WTC11 (cell line): ENCODE results near the gene CCNJL. TPM values are rescaled to one million over a fixed set of nuclear protein-coding genes. Genes with fewer than 3 reads are reported as not detected.

Experiments
- ATAC-seq: fragments of 200-7000 bp; cut with Tn5 transposase; 2 replicates; pipeline ENCODE4 v1.10.0; 2021; ENCODE audit warnings: mild to moderate bottlenecking, moderate library complexity
- CTCF ChIA-PET: fragments of 300-600 bp; sonication (Branson Sonifier 250); formaldehyde crosslinking; loops from one replicate; lab custom pipeline; 2021; ENCODE audit warnings: antibody characterized with exemption; lab: Charles Lee
- POLR2A ChIA-PET: fragments of 350-600 bp; sonication (Branson Sonifier 250); formaldehyde crosslinking; loops from one replicate; lab custom pipeline; 2021; ENCODE audit warnings: antibody characterized with exemption; lab: Charles Lee
- DNase-seq: peaks from one replicate; pipeline ENCODE4 v3.0.0; 2021; ENCODE audit warnings: low spot score
- H3K27ac Mint-ChIP-seq: 2 replicates; pipeline ENCODE4 v1.8.0; 2021; ENCODE audit warnings: mixed read lengths
- H3K27me3 Mint-ChIP-seq: 2 replicates; pipeline ENCODE4 v1.8.0; 2021; ENCODE audit warnings: low read depth, mild to moderate bottlenecking, moderate library complexity, mixed read lengths
- H3K36me3 Mint-ChIP-seq: 2 replicates; pipeline ENCODE4 v1.8.0; 2021; ENCODE audit warnings: mixed read lengths
- H3K4me1 Mint-ChIP-seq: 2 replicates; pipeline ENCODE4 v1.8.0; 2022; ENCODE audit warnings: mixed read lengths
- H3K4me3 Mint-ChIP-seq: 2 replicates; pipeline ENCODE4 v1.8.0; 2021; ENCODE audit warnings: mild to moderate bottlenecking, moderate library complexity, mixed read lengths
- H3K9me3 Mint-ChIP-seq: 2 replicates; pipeline ENCODE4 v1.8.0; 2021; ENCODE audit warnings: mixed read lengths
- CREB1 ChIP-seq: sonication (generic); formaldehyde crosslinking; IDR thresholded peaks from 2 replicates; pipeline ENCODE4 v1.8.0; 2023; ENCODE audit warnings: mild to moderate bottlenecking, missing genetic modification reagents
- CREM ChIP-seq: sonication (generic); formaldehyde crosslinking; IDR thresholded peaks from 2 replicates; pipeline ENCODE4 v1.8.1; 2022; ENCODE audit warnings: mild to moderate bottlenecking, missing genetic modification reagents, moderate library complexity
- ESRRA ChIP-seq: sonication (generic); formaldehyde crosslinking; IDR thresholded peaks from 2 replicates; pipeline ENCODE4 v1.8.1; 2022; ENCODE audit warnings: mild to moderate bottlenecking, missing genetic modification reagents, borderline replicate concordance
- ETV6 ChIP-seq: sonication (generic); formaldehyde crosslinking; IDR thresholded peaks from 2 replicates; pipeline ENCODE4 v1.8.1; 2022; ENCODE audit warnings: mild to moderate bottlenecking, missing genetic modification reagents
- FOXK1 ChIP-seq: sonication (generic); formaldehyde crosslinking; IDR thresholded peaks from 2 replicates; pipeline ENCODE4 v1.8.0; 2022; ENCODE audit warnings: mild to moderate bottlenecking, moderate library complexity, missing genetic modification reagents
- FOXP1 ChIP-seq: sonication (generic); formaldehyde crosslinking; IDR thresholded peaks from 2 replicates; pipeline ENCODE4 v1.8.0; 2022; ENCODE audit warnings: missing genetic modification reagents, mild to moderate bottlenecking, moderate library complexity, borderline replicate concordance
- GABPB1 ChIP-seq: sonication (generic); formaldehyde crosslinking; IDR thresholded peaks from 2 replicates; pipeline ENCODE4 v1.8.1; 2023; ENCODE audit warnings: mild to moderate bottlenecking, missing genetic modification reagents
- GTF2I ChIP-seq: fragments of 250-450 bp; sonication (Bioruptor Pico); conservative IDR thresholded peaks from 2 replicates; pipeline ENCODE4 v1.4.0; 2021; ENCODE audit warnings: mild to moderate bottlenecking
- IRF2 ChIP-seq: sonication (generic); formaldehyde crosslinking; IDR thresholded peaks from 2 replicates; pipeline ENCODE4 v1.8.0; 2022; ENCODE audit warnings: low read depth, missing genetic modification reagents, borderline replicate concordance
- JUN ChIP-seq: sonication (generic); formaldehyde crosslinking; IDR thresholded peaks from 2 replicates; pipeline ENCODE4 v1.8.0; 2023; ENCODE audit warnings: mild to moderate bottlenecking, missing genetic modification reagents
- MAX ChIP-seq: sonication (generic); formaldehyde crosslinking; IDR thresholded peaks from 2 replicates; pipeline ENCODE4 v1.8.0; 2022; ENCODE audit warnings: mild to moderate bottlenecking, missing genetic modification reagents
- NFE2L1 ChIP-seq: sonication (generic); formaldehyde crosslinking; IDR thresholded peaks from 2 replicates; pipeline ENCODE4 v1.8.1; 2023; ENCODE audit warnings: missing genetic modification reagents
- SMAD4 ChIP-seq: sonication (generic); formaldehyde crosslinking; IDR thresholded peaks from 2 replicates; pipeline ENCODE4 v1.8.0; 2022; ENCODE audit warnings: mild to moderate bottlenecking, missing genetic modification reagents
- SP1 ChIP-seq: sonication (generic); formaldehyde crosslinking; conservative IDR thresholded peaks from 2 replicates; pipeline ENCODE4 v1.8.1; 2022; ENCODE audit warnings: missing genetic modification reagents
- STAT6 ChIP-seq: sonication (generic); formaldehyde crosslinking; conservative IDR thresholded peaks from 2 replicates; pipeline ENCODE4 v1.8.1; 2023; ENCODE audit warnings: mild to moderate bottlenecking, low read depth, missing genetic modification reagents, moderate library complexity
- ZBTB21 ChIP-seq: sonication (generic); formaldehyde crosslinking; IDR thresholded peaks from 2 replicates; pipeline ENCODE4 v1.8.1; 2023; ENCODE audit warnings: mild to moderate bottlenecking, missing genetic modification reagents, borderline replicate concordance
- ZNF138 ChIP-seq: sonication (generic); formaldehyde crosslinking; conservative IDR thresholded peaks from 2 replicates; pipeline ENCODE4 v1.8.1; 2022; ENCODE audit warnings: mild to moderate bottlenecking, moderate library complexity, missing genetic modification reagents
- ZNF396 ChIP-seq: fragments of 250-450 bp; sonication (Bioruptor Pico); IDR thresholded peaks from 2 replicates; pipeline ENCODE4 v1.8.0; 2021; ENCODE audit warnings: mild to moderate bottlenecking, moderate library complexity, borderline replicate concordance
- ZNF512 ChIP-seq: sonication (generic); formaldehyde crosslinking; IDR thresholded peaks from 2 replicates; pipeline ENCODE4 v1.8.1; 2022; ENCODE audit warnings: missing genetic modification reagents, borderline replicate concordance
- total RNA-seq: library from RNA; stranded (reverse); gene quantifications from 3 replicates; pipeline ENCODE4 v1.2.3, GENCODE V29; 2021
- TF ChIP-seq, protein P1 (sequence below): sonication (generic); formaldehyde crosslinking; IDR thresholded peaks from 2 replicates; pipeline ENCODE4 v1.8.1; 2023; ENCODE audit warnings: mild to moderate bottlenecking, missing genetic modification reagents, borderline replicate concordance
- TF ChIP-seq, protein P2 (sequence below): sonication (generic); formaldehyde crosslinking; IDR thresholded peaks from 2 replicates; pipeline ENCODE4 v1.8.1; 2022; ENCODE audit warnings: low read depth, missing genetic modification reagents, borderline replicate concordance

Gene CCNJL
- total RNA-seq, 1 experiment from 2014 or later = 31.3 TPM

GRCh38 chr5:160287378-160288051 lies 24.8 kb downstream of the CCNJL start (continued):
- TF ChIP-seq ESRRA (CRISPR knock-in tag) (no peak), FOXK1 (CRISPR knock-in tag) (peak; percentile 68; the same call in 1 of the 2 replicates), ZNF396 (no peak), IRF2 (CRISPR knock-in tag) (no peak), CREB1 (0 out of 2 replicates have a peak, but pooled peaks have one; percentile 57), ETV6 (CRISPR knock-in tag) (peak; percentile 81), SMAD4 (no peak), FOXP1 (CRISPR knock-in tag) (peak; percentile 68; the same call in 1 of the 2 replicates), GABPB1 (CRISPR knock-in tag) (no peak)

DNA sequence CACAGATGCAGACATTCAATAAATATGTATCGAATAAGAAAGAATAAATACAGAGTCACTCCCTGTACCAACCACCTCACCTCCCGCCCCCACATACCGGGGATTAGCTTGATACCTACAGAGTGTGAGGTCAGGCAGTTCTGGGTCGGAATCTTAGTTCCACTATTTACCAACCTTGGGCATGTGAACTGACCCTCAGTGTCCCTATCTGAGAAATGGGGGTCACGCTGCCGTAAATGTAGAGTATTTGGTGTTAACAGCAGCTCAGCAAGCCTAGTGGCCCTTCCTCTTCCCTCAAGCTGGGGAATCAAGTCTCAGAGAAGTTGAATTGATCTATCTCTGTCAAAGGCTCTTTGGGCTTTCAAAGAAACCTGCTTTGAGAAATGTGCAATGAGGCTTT lies 25.4 kb downstream of the CCNJL start:
- Mint-ChIP-seq H3K27ac (peak overlapping the region; percentile 99), H3K4me3 (peak overlapping the region; percentile 60), H3K27me3 (no peaks in the 10 kb centered on the region)
- POLR2A ChIA-PET = interaction anchor here (0.7 to 2.2 kb wide), 12 partner anchors 20 to 154 kb away, joined by 3 to 18 read pairs (median 4); partner anchors contain the start of genes CCNJL, PTTG1 and SLU7
- no peak for DNase-seq
- TF ChIP-seq GTF2I (CRISPR knock-in tag) (peak; percentile 57; the same call in 1 of the 2 replicates), STAT6 (no peak)
- TF ChIP-seq, all 79 proteins: peak for 1
- H3K9me3 Mint-ChIP-seq = no peaks in the 10 kb centered on the region
- CTCF ChIA-PET = interaction anchor here (0.7 to 2.6 kb wide), 19 partner anchors 9 to 265 kb away, joined by 3 to 35 read pairs (median 5); partner anchors contain the start of gene CCNJL
- H3K4me1 Mint-ChIP-seq = peaks cover 63% of the 10 kb centered on the region
- H3K36me3 Mint-ChIP-seq = peaks cover 16% of the 10 kb centered on the region
- ATAC-seq = no peak

DNA sequence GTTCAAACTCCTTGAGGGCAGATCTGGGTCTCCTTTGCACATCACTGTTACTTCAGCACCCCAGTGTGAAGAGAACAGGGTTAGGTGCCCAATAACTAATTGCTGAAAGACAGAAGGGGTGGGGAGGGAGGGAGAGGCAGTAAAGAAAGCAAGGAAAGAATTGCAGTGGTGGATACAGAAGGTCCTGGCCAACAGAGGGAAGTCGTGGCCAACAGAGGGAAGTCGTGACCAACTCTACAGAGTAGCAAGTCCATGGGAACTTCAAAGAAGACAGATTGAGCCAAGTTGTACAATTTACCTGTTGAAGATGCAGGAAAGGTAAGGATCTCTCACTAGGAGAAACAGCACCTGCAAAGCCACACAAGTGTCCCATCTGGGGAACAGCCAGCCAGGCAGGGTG lies 27.0 kb downstream of the CCNJL start:
- Mint-ChIP-seq H3K27me3 (no peaks in the 10 kb centered on the region), H3K4me3 (no peak overlapping the region), H3K27ac (peak overlapping the region; percentile 53; the same call in 1 of the 2 replicates), H3K36me3 (peaks cover 17% of the 10 kb centered on the region), H3K4me1 (peaks cover 74% of the 10 kb centered on the region), H3K9me3 (no peaks in the 10 kb centered on the region)
- no peak for DNase-seq
- ATAC-seq = no peak
- POLR2A ChIA-PET = interaction anchor here (0.5 kb wide), 1 partner anchor 170 kb away, joined by 5 read pairs; no protein-coding TSS in a partner anchor
- CTCF ChIA-PET = interaction anchor here (0.7 to 2.5 kb wide), 2 partner anchors 27 to 60 kb away, joined by 3 to 9 read pairs; partner anchors contain the start of gene CCNJL
- TF ChIP-seq ZNF512 (CRISPR knock-in tag) = no peak
- no peak for TF ChIP-seq JUN (CRISPR knock-in tag)
- no peak for TF ChIP-seq ZNF138
- TF ChIP-seq SP1 (CRISPR knock-in tag) = no peak
- TF ChIP-seq, protein P1, sequence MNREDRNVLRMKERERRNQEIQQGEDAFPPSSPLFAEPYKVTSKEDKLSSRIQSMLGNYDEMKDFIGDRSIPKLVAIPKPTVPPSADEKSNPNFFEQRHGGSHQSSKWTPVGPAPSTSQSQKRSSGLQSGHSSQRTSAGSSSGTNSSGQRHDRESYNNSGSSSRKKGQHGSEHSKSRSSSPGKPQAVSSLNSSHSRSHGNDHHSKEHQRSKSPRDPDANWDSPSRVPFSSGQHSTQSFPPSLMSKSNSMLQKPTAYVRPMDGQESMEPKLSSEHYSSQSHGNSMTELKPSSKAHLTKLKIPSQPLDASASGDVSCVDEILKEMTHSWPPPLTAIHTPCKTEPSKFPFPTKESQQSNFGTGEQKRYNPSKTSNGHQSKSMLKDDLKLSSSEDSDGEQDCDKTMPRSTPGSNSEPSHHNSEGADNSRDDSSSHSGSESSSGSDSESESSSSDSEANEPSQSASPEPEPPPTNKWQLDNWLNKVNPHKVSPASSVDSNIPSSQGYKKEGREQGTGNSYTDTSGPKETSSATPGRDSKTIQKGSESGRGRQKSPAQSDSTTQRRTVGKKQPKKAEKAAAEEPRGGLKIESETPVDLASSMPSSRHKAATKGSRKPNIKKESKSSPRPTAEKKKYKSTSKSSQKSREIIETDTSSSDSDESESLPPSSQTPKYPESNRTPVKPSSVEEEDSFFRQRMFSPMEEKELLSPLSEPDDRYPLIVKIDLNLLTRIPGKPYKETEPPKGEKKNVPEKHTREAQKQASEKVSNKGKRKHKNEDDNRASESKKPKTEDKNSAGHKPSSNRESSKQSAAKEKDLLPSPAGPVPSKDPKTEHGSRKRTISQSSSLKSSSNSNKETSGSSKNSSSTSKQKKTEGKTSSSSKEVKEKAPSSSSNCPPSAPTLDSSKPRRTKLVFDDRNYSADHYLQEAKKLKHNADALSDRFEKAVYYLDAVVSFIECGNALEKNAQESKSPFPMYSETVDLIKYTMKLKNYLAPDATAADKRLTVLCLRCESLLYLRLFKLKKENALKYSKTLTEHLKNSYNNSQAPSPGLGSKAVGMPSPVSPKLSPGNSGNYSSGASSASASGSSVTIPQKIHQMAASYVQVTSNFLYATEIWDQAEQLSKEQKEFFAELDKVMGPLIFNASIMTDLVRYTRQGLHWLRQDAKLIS (CRISPR knock-in tag) = no peak
- no peak for TF ChIP-seq ZBTB21 (CRISPR knock-in tag)
- TF ChIP-seq, protein P2, sequence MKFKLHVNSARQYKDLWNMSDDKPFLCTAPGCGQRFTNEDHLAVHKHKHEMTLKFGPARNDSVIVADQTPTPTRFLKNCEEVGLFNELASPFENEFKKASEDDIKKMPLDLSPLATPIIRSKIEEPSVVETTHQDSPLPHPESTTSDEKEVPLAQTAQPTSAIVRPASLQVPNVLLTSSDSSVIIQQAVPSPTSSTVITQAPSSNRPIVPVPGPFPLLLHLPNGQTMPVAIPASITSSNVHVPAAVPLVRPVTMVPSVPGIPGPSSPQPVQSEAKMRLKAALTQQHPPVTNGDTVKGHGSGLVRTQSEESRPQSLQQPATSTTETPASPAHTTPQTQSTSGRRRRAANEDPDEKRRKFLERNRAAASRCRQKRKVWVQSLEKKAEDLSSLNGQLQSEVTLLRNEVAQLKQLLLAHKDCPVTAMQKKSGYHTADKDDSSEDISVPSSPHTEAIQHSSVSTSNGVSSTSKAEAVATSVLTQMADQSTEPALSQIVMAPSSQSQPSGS (CRISPR knock-in tag) = no peak
- no peak for TF ChIP-seq ZNF396
- no peak for TF ChIP-seq MAX (CRISPR knock-in tag)
- TF ChIP-seq CREB1 = no peak
- TF ChIP-seq NFE2L1 (CRISPR knock-in tag) = no peak
- TF ChIP-seq CREM = no peak
